PC-3 (cell line): ENCODE data around the gene JTB. TPM values are rescaled to one million over a fixed set of nuclear protein-coding genes. Genes with fewer than 3 reads are reported as not detected.

Experiments
- ATAC-seq: fragments of 200-7000 bp; cut with Tn5 transposase; 2 replicates; pipeline ENCODE4 v1.9.1; 2020; ENCODE audit warnings: mild to moderate bottlenecking, moderate library complexity
- BruUV-seq: library from RNA; stranded (reverse); fragments of 400-500 nt; replicated peaks from 2 replicates; lab custom pipeline; 2021; lab: Mats Ljungman, UMichigan
- CTCF ChIA-PET: fragments of 300-600 bp; sonication (Branson Sonifier 250); formaldehyde crosslinking; loops from one replicate; lab custom pipeline; 2022; ENCODE audit warnings: antibody characterized with exemption; lab: Charles Lee
- POLR2A ChIA-PET: fragments of 300-600 bp; sonication (Branson Sonifier 250); formaldehyde crosslinking; loops from one replicate; lab custom pipeline; 2022; ENCODE audit warnings: antibody characterized with exemption; ENCODE audit not compliant: unreplicated experiment; lab: Charles Lee
- DNase-seq: peaks from one replicate; pipeline ENCODE4 v3.0.0-alpha.2; 2015
- H2AFZ ChIP-seq: fragments of 300-600 bp; sonication (generic); 2 replicates; pipeline ENCODE4 v1.6.0; 2016; ENCODE audit warnings: antibody characterized with exemption, low read length
- H3F3A ChIP-seq: fragments of 300-600 bp; sonication (generic); one replicate; pipeline ENCODE4 v1.6.0; 2017; ENCODE audit warnings: antibody characterized with exemption, low read length, control low read depth, mild to moderate bottlenecking; ENCODE audit not compliant: unreplicated experiment
- H3K27ac ChIP-seq: fragments of 300-600 bp; sonication (generic); 2 replicates; pipeline ENCODE4 v1.5.1; 2016; ENCODE audit warnings: mild to moderate bottlenecking, low read length
- H3K27me3 ChIP-seq: fragments of 300-600 bp; sonication (generic); 2 replicates; pipeline ENCODE4 v1.6.1; 2016; ENCODE audit warnings: low read length, mixed read lengths
- H3K36me3 ChIP-seq: fragments of 300-600 bp; sonication (generic); 2 replicates; pipeline ENCODE4 v1.6.1; 2016; ENCODE audit warnings: low read depth, mixed run types, low read length, mixed read lengths
- H3K4me1 ChIP-seq: fragments of 300-600 bp; sonication (generic); 2 replicates; pipeline ENCODE4 v1.5.1; 2016; ENCODE audit warnings: low read length; ENCODE audit not compliant: insufficient read depth
- H3K4me2 ChIP-seq: fragments of 300-600 bp; sonication (generic); 2 replicates; pipeline ENCODE4 v1.6.0; 2016; ENCODE audit warnings: low read length
- H3K4me3 ChIP-seq: fragments of 300-600 bp; sonication (generic); 2 replicates; pipeline ENCODE4 v1.5.1; 2016; ENCODE audit warnings: mild to moderate bottlenecking, low read length, mixed read lengths
- H3K79me2 ChIP-seq: fragments of 300-600 bp; sonication (generic); 2 replicates; pipeline ENCODE4 v1.6.1; 2017; ENCODE audit warnings: low read length, mixed read lengths
- H3K9ac ChIP-seq: fragments of 300-600 bp; sonication (generic); 2 replicates; pipeline ENCODE4 v1.6.0; 2016; ENCODE audit warnings: mild to moderate bottlenecking, low read length
- H3K9me2 ChIP-seq: fragments of 300-600 bp; sonication (generic); replicated peaks from 2 replicates; pipeline ENCODE4 v1.6.1; 2016; ENCODE audit warnings: mixed run types, low read length, mixed read lengths
- H3K9me3 ChIP-seq: fragments of 300-600 bp; sonication (generic); 2 replicates; pipeline ENCODE4 v1.6.1; 2016; ENCODE audit warnings: low read length, mixed read lengths
- H4K20me1 ChIP-seq: fragments of 300-600 bp; sonication (generic); 2 replicates; pipeline ENCODE4 v1.6.1; 2016; ENCODE audit warnings: low read length, mixed read lengths
- EZH2 ChIP-seq: fragments of 300-600 bp; sonication (generic); IDR thresholded peaks from one replicate; pipeline ENCODE4 v1.6.1; 2017; ENCODE audit warnings: antibody characterized with exemption, mild to moderate bottlenecking, low read length; ENCODE audit not compliant: unreplicated experiment
- EZH2phosphoT487 ChIP-seq: fragments of 300-600 bp; sonication (generic); IDR thresholded peaks from 2 replicates; pipeline ENCODE4 v1.6.1; 2018; ENCODE audit warnings: mild to moderate bottlenecking, antibody characterized with exemption, low read length, borderline replicate concordance
- intact Hi-C: fragments of 100-400 bp; cut with micrococcal nuclease; formaldehyde crosslinking; loops from 2 replicates; pipeline ENCODE4 v1.9.0; 2023
- total RNA-seq: library from RNA; depleted of rRNA; stranded (reverse); fragments of >200 nt; gene quantifications from 2 replicates; pipeline ENCODE4 v1.2.3, GENCODE V29; 2014
- TF ChIP-seq, protein P1 (sequence below): fragments of 300-600 bp; sonication (generic); conservative IDR thresholded peaks from 2 replicates; pipeline ENCODE4 v1.5.1; 2017; ENCODE audit warnings: antibody characterized with exemption, low read depth, mild to moderate bottlenecking, low read length

Gene JTB
- total RNA-seq, 1 experiment from 2014 or later = 377 TPM

DNA sequence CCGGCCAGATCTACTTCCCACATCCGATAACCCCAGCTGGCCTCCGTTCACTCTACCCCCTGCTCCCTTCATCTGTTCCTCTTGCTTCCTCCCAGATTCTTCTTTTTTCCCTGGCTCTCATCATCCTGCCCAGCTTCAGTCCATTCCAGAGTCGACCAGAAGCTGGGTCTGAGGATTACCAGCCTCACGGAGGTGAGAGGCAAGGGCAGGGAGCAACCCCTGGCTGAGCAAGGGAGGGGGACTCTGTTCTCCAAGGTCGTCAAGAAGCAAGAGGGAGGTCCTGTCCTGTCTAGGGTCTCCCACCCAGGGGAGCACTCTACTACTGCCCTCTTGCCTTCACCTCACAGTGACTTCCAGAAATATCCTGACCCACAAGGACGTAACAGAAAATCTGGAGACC lies 3.9 kb downstream of the JTB start:
- H3K4me3 ChIP-seq = no peak overlapping the region
- no peaks in the 10 kb centered on the region for H3F3A ChIP-seq
- no peaks in the 10 kb centered on the region for H4K20me1 ChIP-seq
- TF ChIP-seq EZH2 (no peak), EZH2phosphoT487 (no peak)
- TF ChIP-seq, protein P1, sequence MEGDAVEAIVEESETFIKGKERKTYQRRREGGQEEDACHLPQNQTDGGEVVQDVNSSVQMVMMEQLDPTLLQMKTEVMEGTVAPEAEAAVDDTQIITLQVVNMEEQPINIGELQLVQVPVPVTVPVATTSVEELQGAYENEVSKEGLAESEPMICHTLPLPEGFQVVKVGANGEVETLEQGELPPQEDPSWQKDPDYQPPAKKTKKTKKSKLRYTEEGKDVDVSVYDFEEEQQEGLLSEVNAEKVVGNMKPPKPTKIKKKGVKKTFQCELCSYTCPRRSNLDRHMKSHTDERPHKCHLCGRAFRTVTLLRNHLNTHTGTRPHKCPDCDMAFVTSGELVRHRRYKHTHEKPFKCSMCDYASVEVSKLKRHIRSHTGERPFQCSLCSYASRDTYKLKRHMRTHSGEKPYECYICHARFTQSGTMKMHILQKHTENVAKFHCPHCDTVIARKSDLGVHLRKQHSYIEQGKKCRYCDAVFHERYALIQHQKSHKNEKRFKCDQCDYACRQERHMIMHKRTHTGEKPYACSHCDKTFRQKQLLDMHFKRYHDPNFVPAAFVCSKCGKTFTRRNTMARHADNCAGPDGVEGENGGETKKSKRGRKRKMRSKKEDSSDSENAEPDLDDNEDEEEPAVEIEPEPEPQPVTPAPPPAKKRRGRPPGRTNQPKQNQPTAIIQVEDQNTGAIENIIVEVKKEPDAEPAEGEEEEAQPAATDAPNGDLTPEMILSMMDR = no peak
- no peak overlapping the region for H3K27ac ChIP-seq
- CTCF ChIA-PET = no interaction called here
- H3K9ac ChIP-seq = no peak overlapping the region
- H2AFZ ChIP-seq = no peak overlapping the region
- H3K36me3 ChIP-seq = peaks cover 22% of the 10 kb centered on the region
- POLR2A ChIA-PET = interaction anchor here (0.6 kb wide), 1 partner anchor 10 kb away, joined by 4 read pairs; the partner anchor contains the start of gene SLC39A1
- intact Hi-C loops = no loop called here
- H3K79me2 ChIP-seq = peaks cover 26% of the 10 kb centered on the region
- no peak overlapping the region for H3K4me2 ChIP-seq
- peaks cover 21% of the 10 kb centered on the region for H3K4me1 ChIP-seq
- H3K9me3 ChIP-seq = no peaks in the 10 kb centered on the region
- ATAC-seq = no peak
- no TSS peak for BruUV-seq
- no peak for DNase-seq
- no peaks in the 10 kb centered on the region for H3K9me2 ChIP-seq
- no peaks in the 10 kb centered on the region for H3K27me3 ChIP-seq

DNA sequence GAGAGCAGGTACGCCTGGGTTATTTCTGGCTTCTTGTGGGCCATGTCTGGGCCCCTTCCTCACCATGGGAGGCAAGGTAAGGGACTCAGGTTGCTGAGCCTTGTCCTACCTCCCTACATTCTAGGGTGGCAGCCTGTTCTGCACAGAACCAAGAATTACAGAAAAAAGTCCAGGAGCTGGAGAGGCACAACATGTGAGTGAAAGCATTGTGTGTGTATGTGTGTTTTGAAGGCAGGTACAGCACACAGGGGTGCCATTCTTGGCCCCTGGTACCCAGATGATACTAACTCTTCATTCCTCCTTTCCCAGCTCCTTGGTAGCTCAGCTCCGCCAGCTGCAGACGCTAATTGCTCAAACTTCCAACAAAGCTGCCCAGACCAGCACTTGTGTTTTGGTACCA lies 4.4 kb downstream of the JTB start:
- POLR2A ChIA-PET = interaction anchor here (0.6 kb wide), 1 partner anchor 9 kb away, joined by 4 read pairs; the partner anchor contains the start of gene SLC39A1
- ATAC-seq (no peak), DNase-seq (no peak)
- H3K4me2 ChIP-seq = no peak overlapping the region
- no TSS peak for BruUV-seq
- peaks cover 21% of the 10 kb centered on the region for H3K4me1 ChIP-seq
- H4K20me1 ChIP-seq = no peaks in the 10 kb centered on the region
- CTCF ChIA-PET = no interaction called here
- intact Hi-C loops = no loop called here
- H3K4me3 ChIP-seq = no peak overlapping the region
- no peaks in the 10 kb centered on the region for H3K9me2 ChIP-seq
- H3K27me3 ChIP-seq = no peaks in the 10 kb centered on the region
- peaks cover 22% of the 10 kb centered on the region for H3K36me3 ChIP-seq
- no peak overlapping the region for H3K27ac ChIP-seq
- H2AFZ ChIP-seq = no peak overlapping the region
- no peak overlapping the region for H3K9ac ChIP-seq
- H3F3A ChIP-seq = no peaks in the 10 kb centered on the region
- peaks cover 30% of the 10 kb centered on the region for H3K79me2 ChIP-seq
- no peaks in the 10 kb centered on the region for H3K9me3 ChIP-seq
- no peak for TF ChIP-seq EZH2phosphoT487
- TF ChIP-seq, protein P1 = no peak
- no peak for TF ChIP-seq EZH2

DNA sequence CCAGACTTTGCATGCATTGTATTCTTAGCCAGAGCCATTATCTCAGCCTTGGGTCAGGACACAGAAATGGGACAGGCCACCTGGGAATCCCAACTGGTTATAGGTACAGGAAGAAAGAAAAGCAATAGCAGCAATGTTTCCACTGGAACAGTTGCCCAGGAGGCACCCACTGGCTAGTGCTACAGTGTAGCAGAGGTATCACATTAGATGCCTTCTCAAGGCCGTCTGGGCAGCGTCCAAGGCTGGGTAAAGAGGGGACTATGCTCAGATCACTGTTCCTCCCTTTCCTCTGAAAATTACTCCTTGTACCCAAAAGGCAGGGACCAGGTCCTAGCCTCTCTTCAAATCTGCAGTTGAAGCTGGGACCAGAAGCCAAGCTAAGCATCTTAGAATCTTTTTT lies 7.1 kb downstream of the JTB start:
- DNase-seq (no peak), ATAC-seq (no peak)
- no peak overlapping the region for H2AFZ ChIP-seq
- no peak overlapping the region for H3K4me2 ChIP-seq
- H3K4me3 ChIP-seq = no peak overlapping the region
- H3K79me2 ChIP-seq = peaks cover 27% of the 10 kb centered on the region
- H3F3A ChIP-seq = no peaks in the 10 kb centered on the region
- ChIA-PET CTCF (no interaction called here), POLR2A (interaction anchor here (0.6 kb wide), 1 partner anchor 12 kb away, joined by 4 read pairs; no protein-coding TSS in a partner anchor)
- H3K9me2 ChIP-seq = no peaks in the 10 kb centered on the region
- TF ChIP-seq, protein P1 = no peak
- TF ChIP-seq EZH2phosphoT487 = no peak
- TF ChIP-seq EZH2 = no peak
- H3K27ac ChIP-seq = no peak overlapping the region
- no peaks in the 10 kb centered on the region for H4K20me1 ChIP-seq
- no peak overlapping the region for H3K9ac ChIP-seq
- H3K9me3 ChIP-seq = no peaks in the 10 kb centered on the region
- intact Hi-C loops = no loop called here
- no TSS peak for BruUV-seq
- peaks cover 18% of the 10 kb centered on the region for H3K36me3 ChIP-seq
- H3K4me1 ChIP-seq = peaks cover 24% of the 10 kb centered on the region
- no peaks in the 10 kb centered on the region for H3K27me3 ChIP-seq
